HG03457 (cell line): ENCODE data around the gene TSSK2.
"Not testable (repeated sequence)": the region's sequence is repeated elsewhere in the genome, so short reads cannot be mapped to it uniquely, and the experiment has no call there.

Experiments used
- ATAC-seq: cut with Tn5 transposase; IDR thresholded peaks from one replicate; pipeline ENCODE4 v1.9.1; 2021; ENCODE audit warnings: moderate number of reproducible peaks; ENCODE audit not compliant: unreplicated experiment

TSSK2 gene

GRCh38 chr22:19139974-19140373 is 8.9 kb downstream of the TSSK2 start:
- ATAC-seq = no peak

GRCh38 chr22:19142394-19142793 is 11.3 kb downstream of the TSSK2 start:
- ATAC-seq = no peak

DNA sequence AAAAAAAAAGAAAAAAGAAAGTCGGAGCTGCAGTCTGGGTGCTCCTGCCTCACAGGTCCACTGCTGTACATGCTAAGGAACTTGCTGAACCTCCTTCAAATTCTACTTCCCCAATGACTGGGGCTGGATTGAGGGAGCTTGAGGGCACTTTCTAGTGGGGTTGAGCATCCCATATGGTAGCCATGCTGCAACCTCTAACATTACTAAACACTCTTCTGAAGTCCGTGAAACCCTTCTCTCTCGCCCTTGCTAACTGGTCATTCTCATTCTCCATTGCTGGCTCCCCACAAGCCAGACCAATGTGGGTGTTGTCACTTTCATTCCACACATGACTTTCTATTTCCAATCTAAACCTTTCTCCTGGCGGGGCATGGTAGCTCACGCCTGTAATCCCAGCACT is 12.1 kb downstream of the TSSK2 start:
- ATAC-seq = no peak

- ATAC-seq = no peak
Observed at GRCh38 chr22:19143967-19144400, 12.9 kb downstream of the TSSK2 start.

- no peak for ATAC-seq
Observed at GRCh38 chr22:19146215-19146968, 15.3 kb downstream of the TSSK2 start.

DNA sequence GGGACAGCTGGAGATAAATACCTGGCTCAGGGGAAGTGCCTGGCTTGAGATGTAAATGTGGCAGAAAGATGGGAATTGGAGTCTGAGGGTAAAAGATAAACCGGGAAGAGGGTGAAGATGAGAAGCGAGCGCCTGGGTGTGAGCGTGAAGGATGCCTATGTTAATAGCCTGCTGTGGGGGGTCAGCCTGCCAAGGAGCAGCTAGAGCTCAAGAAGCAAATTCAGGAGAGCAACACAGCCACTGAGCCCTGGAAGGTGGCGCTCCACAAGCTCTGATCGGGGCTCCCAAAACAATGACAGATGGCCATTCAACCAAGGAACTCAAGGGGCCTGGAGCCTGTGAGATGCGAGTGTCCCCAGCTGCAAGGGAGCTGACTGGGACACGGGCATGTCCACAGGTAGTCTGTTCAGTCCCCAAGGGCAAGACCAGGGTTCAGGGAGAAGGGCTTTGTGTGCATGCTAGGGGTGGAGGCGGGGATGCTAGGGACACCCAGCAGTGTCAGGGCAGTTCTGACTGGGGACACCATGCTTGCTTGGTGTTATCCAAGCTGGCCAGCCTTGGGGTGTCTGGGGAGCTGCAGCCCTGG is 16.2 kb downstream of the TSSK2 start:
- ATAC-seq = no peak

GRCh38 chr22:19148417-19149046 is 17.4 kb downstream of the TSSK2 start:
- no peak for ATAC-seq

DNA sequence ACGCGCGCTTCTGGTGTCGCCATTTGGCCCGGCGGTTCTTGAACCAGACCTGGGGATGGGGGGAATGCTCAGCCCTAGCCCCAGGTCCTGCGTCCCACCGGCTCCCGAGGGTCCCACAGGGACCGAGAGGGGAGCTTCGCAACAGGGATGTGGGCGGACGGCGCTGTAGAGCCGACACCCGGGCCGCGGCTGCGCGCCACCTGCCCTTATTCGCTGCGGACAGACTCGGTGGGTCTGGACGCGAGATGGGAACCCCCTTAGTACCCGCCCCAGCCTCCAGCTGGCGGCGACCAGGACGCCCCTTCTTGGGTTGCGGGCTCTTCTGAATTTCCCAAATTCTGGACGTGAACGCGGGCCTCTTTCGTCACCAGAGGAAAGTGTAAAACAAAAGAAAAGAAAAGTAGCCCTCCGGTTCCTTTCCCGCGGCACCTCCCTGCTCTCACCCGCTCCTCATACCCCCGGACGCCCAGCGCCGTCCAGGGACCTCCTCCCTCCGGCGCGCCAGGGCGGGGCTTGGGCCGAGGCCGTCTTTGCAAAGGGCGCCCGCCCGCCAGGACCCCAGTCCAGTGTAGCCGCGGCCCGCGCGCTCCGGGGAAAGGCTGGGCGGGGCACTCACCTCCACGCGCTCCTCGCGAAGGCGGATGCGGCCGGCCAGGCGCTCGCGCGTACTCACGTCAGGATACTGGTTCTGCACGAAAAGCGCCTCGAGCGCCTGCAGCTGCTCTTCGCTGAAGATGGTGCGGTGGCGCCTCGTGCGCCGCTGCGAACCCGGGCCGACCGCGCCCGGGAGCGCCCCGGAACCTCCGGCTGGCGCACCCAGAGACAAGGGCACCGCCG is 18.2 kb downstream of the TSSK2 start:
- no peak for ATAC-seq

DNA sequence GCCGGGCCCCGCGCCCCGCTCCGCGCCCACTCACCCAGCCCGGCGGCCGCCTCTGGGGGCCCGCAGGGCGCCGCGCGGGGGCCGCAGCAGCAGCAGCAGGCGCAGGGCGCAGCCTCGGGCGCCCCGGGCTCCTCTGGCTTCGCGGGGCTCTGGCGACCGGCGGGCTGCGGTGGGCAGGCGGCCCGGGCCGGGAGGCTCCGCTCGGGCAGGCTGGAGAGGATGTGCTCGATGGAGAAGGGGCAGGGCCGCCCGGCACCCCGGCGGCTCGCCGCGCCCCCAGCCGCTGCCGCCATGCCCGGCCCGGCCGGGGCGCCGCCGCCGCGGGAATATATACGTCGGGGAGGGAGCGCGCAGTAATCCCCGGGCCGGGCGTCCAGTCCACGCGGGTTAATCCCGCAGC is 18.9 kb downstream of the TSSK2 start, which contains the start of gene GSC2:
TSS of gene GSC2 (minus strand) at position 302 of the 400 bp plus-strand sequence. CDS start at position 293, 9 bp downstream.
- no peak for ATAC-seq

- no peak for ATAC-seq
Observed at GRCh38 chr22:19150482-19151328, 19.6 kb downstream of the TSSK2 start.

- no peak for ATAC-seq
Observed at GRCh38 chr22:19151329-19152191, 20.5 kb downstream of the TSSK2 start.

GRCh38 chr22:19152942-19153883 is 22.1 kb downstream of the TSSK2 start:
- no peak for ATAC-seq

GRCh38 chr22:19156109-19156508 is 25.0 kb downstream of the TSSK2 start:
- ATAC-seq = not testable (repeated sequence)

- ATAC-seq = not testable (repeated sequence)
Observed at GRCh38 chr22:19158649-19159048, 27.5 kb downstream of the TSSK2 start.

GRCh38 chr22:19164425-19164824 is 33.3 kb downstream of the TSSK2 start:
- no peak for ATAC-seq

- no peak for ATAC-seq
Observed at GRCh38 chr22:19166421-19166820, 35.3 kb downstream of the TSSK2 start.

DNA sequence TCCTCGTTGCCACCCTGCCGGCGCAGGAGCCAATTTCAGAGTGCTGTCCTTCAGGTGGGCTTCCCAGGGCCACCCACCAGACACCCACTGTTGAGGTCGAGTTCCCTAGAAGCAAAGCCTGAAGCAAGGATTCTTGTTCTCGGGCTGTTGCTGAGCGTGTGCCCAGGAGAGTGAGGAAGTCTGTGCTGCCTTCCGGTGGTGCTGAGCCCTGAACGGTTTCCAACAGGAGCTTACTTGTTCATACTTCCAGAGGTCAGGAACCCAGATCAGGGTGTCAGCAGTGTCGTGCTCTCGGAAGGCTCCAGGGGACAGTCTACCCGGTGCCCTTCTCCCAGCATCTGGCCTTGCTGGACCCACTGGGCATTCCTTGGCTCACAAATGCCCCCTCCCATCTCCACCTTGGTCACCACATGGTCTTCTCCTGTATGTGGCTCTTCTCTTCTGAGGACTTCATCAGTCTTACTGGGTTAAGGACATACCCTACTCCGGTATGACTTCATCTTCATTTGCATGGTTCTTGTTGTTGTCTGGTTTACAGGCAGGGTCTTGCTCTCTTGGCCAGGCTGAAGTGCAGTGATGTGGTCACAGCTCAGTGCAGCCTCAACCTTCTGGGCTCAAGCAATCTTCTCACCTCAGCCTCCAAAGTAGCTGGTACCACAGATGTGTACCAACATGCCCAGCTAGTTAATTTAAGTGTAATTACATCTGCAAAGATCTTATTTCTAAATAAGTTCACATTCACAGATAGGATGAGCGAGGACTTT is 36.2 kb downstream of the TSSK2 start:
- ATAC-seq = no peak
